K562 (cell line): ENCODE results near the gene FGF14. TPM values are rescaled to one million over a fixed set of nuclear protein-coding genes. Genes with fewer than 3 reads are reported as not detected.

Source experiments
- ATAC-seq: fragments of 200-7000 bp; cut with Tn5 transposase; 3 replicates; pipeline ENCODE4 v1.9.1; 2020; ENCODE audit warnings: moderate library complexity
- BruUV-seq: library from RNA; stranded (reverse); fragments of 400-500 nt; replicated peaks from 2 replicates; lab custom pipeline; 2021; lab: Mats Ljungman, UMichigan
- CTCF ChIA-PET: fragments of 300-600 bp; formaldehyde crosslinking; extraction: SDS; loops from one replicate; lab custom pipeline; 2021; ENCODE audit warnings: low intra/inter-chr PET ratio; lab: Yijun Ruan, JAX
- POLR2A ChIA-PET: fragments of 300-600, 350-650 bp; sonication (Branson Sonifier 250); formaldehyde crosslinking; extraction: SDS; loops from one replicate; lab custom pipeline; 2021; ENCODE audit warnings: antibody characterized with exemption, inconsistent platforms; lab: Yijun Ruan, JAX
- DNase-seq, 4 experiments: peaks; one replicate each; pipeline versions ENCODE4 v3.0.0 to v3.0.0-alpha.2; 2011 to 2018; ENCODE audit warnings: low spot score in 3 of 4, mixed read lengths in 3 of 4; ENCODE audit errors: extremely low read depth in 1 of 4
- FAIRE-seq: peaks from 2 replicates; lab custom pipeline; 2011; peaks lifted over from hg19 to GRCh38; lab: Jason Lieb, UNC
- H2AFZ ChIP-seq: 2 replicates; pipeline ENCODE4 v1.6.0; 2011; ENCODE audit warnings: low read depth, low read length, control low read depth, inconsistent platforms
- H3K27ac ChIP-seq: fragments of 200-600 bp; 3 replicates; pipeline ENCODE4 v1.8.0; 2011; ENCODE audit warnings: low read depth, mild to moderate bottlenecking, control low read depth, inconsistent platforms, low read length, moderate library complexity, mixed read lengths; ENCODE audit errors: extremely low read depth
- H3K27me3 ChIP-seq, 2 experiments: fragments of 300-600 bp in 1 of 2; 2 replicates in 1 of 2; 3 replicates in 1 of 2; pipeline versions ENCODE4 v1.6.0 to v1.8.0; 2011; ENCODE audit warnings: inconsistent platforms in 2 of 2, low read length in 2 of 2, mild to moderate bottlenecking in 1 of 2, mixed read lengths in 1 of 2, moderate library complexity in 1 of 2; ENCODE audit not compliant: control insufficient read depth in 2 of 2, insufficient read depth in 2 of 2
- H3K36me3 ChIP-seq: fragments of 300-600 bp; 3 replicates; pipeline ENCODE4 v1.8.0; 2011; ENCODE audit warnings: mild to moderate bottlenecking, low read length, inconsistent platforms; ENCODE audit not compliant: control insufficient read depth, insufficient read depth
- H3K4me1 ChIP-seq, 2 experiments: fragments of 200-600 bp in 1 of 2; replicated peaks in 1 of 2; 2 replicates in 1 of 2; 3 replicates in 1 of 2; pipeline versions ENCODE4 v1.5.1 to v1.8.0; 2011; ENCODE audit warnings: inconsistent platforms in 2 of 2, low read length in 2 of 2, mild to moderate bottlenecking in 1 of 2, mixed read lengths in 1 of 2, moderate library complexity in 1 of 2; ENCODE audit not compliant: control insufficient read depth in 2 of 2, insufficient read depth in 2 of 2
- H3K4me2 ChIP-seq: 2 replicates; pipeline ENCODE4 v1.6.1; 2011; ENCODE audit warnings: low read length, control low read depth, inconsistent platforms, mixed read lengths; ENCODE audit not compliant: insufficient read depth
- H3K4me3 ChIP-seq: fragments of 200-600 bp; sonication (generic), shearing (Covaris generic); 2 replicates; pipeline ENCODE4 v1.5.1; 2016; ENCODE audit warnings: control low read depth, inconsistent platforms
- H3K79me2 ChIP-seq: fragments of 200-600 bp; 3 replicates; pipeline ENCODE4 v1.8.0; 2011; ENCODE audit warnings: low read length, inconsistent platforms; ENCODE audit not compliant: control insufficient read depth, insufficient read depth
- H3K9ac ChIP-seq, 2 experiments: 2 replicates each; pipeline versions ENCODE4 v1.6.0 to v1.6.1; 2011; ENCODE audit warnings: low read depth in 2 of 2, low read length in 2 of 2, control low read depth in 1 of 2, inconsistent platforms in 1 of 2, mild to moderate bottlenecking in 1 of 2, mixed read lengths in 1 of 2; ENCODE audit not compliant: insufficient read depth in 1 of 2
- H3K9me1 ChIP-seq: one replicate; pipeline ENCODE4 v1.6.0; 2011; ENCODE audit warnings: inconsistent platforms, mild to moderate bottlenecking, low read length, moderate library complexity; ENCODE audit not compliant: control insufficient read depth, insufficient read depth
- H3K9me3 ChIP-seq: replicated peaks from 2 replicates; pipeline ENCODE4 v1.5.1; 2011; ENCODE audit warnings: low read depth, low read length, inconsistent platforms; ENCODE audit not compliant: control insufficient read depth, insufficient read depth
- H4K20me1 ChIP-seq: replicated peaks from 2 replicates; pipeline ENCODE4 v1.6.1; 2011; ENCODE audit warnings: low read length, inconsistent platforms, mixed read lengths; ENCODE audit not compliant: control insufficient read depth, insufficient read depth
- CHD1 ChIP-seq: fragments of 200-600 bp; sonication (generic); IDR thresholded peaks from one replicate; pipeline ENCODE4 v1.6.1; 2012; ENCODE audit warnings: mild to moderate bottlenecking, moderate library complexity, low read length, inconsistent platforms
- ELF4 ChIP-seq: fragments of 450-650 bp; formaldehyde crosslinking; IDR thresholded peaks from 2 replicates; pipeline ENCODE4 v1.4.0; 2022; ENCODE audit warnings: missing genetic modification characterization
- EP400 ChIP-seq: fragments of 450-650 bp; IDR thresholded peaks from 2 replicates; pipeline ENCODE4 v1.6.1; 2017; ENCODE audit warnings: antibody characterized with exemption, mild to moderate bottlenecking, moderate library complexity
- EWSR1 ChIP-seq: fragments of 450-650 bp; IDR thresholded peaks from 2 replicates; pipeline ENCODE4 v1.6.1; 2018; ENCODE audit warnings: borderline replicate concordance, mild to moderate bottlenecking, low read depth, moderate library complexity; ENCODE audit not compliant: partially characterized antibody
- HMG20A ChIP-seq: fragments of 450-650 bp; formaldehyde crosslinking; conservative IDR thresholded peaks from 2 replicates; pipeline ENCODE4 v1.4.0; 2020; ENCODE audit warnings: mild to moderate bottlenecking, mixed read lengths
- MAFF ChIP-seq: IDR thresholded peaks from 2 replicates; pipeline ENCODE4 v1.6.1; 2012; ENCODE audit warnings: low read length, improper control_type of control experiment
- MTA2 ChIP-seq: fragments of 450-650 bp; IDR thresholded peaks from 2 replicates; pipeline ENCODE4 v1.6.1; 2016; ENCODE audit warnings: low read depth
- POLR2A ChIP-seq: fragments of 450-650 bp; conservative IDR thresholded peaks from 2 replicates; pipeline ENCODE4 v1.6.1; 2016
- SMAD4 ChIP-seq: fragments of 250-450 bp; sonication (Bioruptor Pico); conservative IDR thresholded peaks from 2 replicates; pipeline ENCODE4 v1.8.0; 2021; ENCODE audit warnings: inconsistent platforms, mild to moderate bottlenecking, moderate library complexity
- XRCC3 ChIP-seq: fragments of 450-650 bp; IDR thresholded peaks from 2 replicates; pipeline ENCODE4 v1.6.1; 2017; ENCODE audit warnings: mild to moderate bottlenecking, moderate library complexity
- YBX1 ChIP-seq: fragments of 450-650 bp; IDR thresholded peaks from 2 replicates; pipeline ENCODE4 v1.7.1; 2016; ENCODE audit warnings: mild to moderate bottlenecking
- ZNF551 ChIP-seq: fragments of 250-450 bp; sonication (Bioruptor Pico); IDR thresholded peaks from 2 replicates; pipeline ENCODE4 v1.5.0; 2021; ENCODE audit warnings: mild to moderate bottlenecking, moderate library complexity
- in situ Hi-C: fragments of 300-500 bp; cut with MboI; formaldehyde crosslinking; loops from 4 replicates; pipeline ENCODE4 v1.15.0; 2018; ENCODE audit warnings: inconsistent platforms, mixed read lengths
- intact Hi-C: fragments of 100-400 bp; cut with micrococcal nuclease; formaldehyde crosslinking; loops from 2 replicates; pipeline ENCODE4 v1.14.2; 2022
- polyA plus RNA-seq, 8 experiments: library from polyadenylated mRNA; depleted of rRNA in 4 of 8; stranded (reverse) in 5 of 8; unstranded in 3 of 8; fragments of >200 nt; fragmentation: Nextera tagmentation in 2 of 8; fragmentation: Illumina TruSeq in 1 of 8; extraction: Ambion mirVana in 2 of 8; extraction: Trizol in 1 of 8; gene quantifications; 2 replicates each; pipeline versions ENCODE4 v1.2.1 to v1.2.3, GENCODE V29; 2011 to 2014; ENCODE audit warnings: inconsistent platforms in 1 of 8, missing spikeins in 1 of 8
- total RNA-seq, 7 experiments: library from RNA; depleted of rRNA in 6 of 7; stranded (reverse); fragments of >200 nt in 6 of 7; fragmentation: Illumina TruSeq in 2 of 7; extraction: Trizol in 2 of 7; gene quantifications; 2 replicates each; pipeline versions ENCODE4 v1.2.1 to v1.2.3, GENCODE V29; 2011 to 2021; ENCODE audit warnings: low replicate concordance in 1 of 7
- TF ChIP-seq, protein P1 (sequence below): sonication (generic); formaldehyde crosslinking; IDR thresholded peaks from 2 replicates; pipeline ENCODE4 v1.8.0; 2022; ENCODE audit warnings: mild to moderate bottlenecking, missing genetic modification reagents
- TF ChIP-seq, protein P2 (sequence below), 2 experiments: IDR thresholded peaks; 2 replicates each; pipeline ENCODE4 v1.6.1; 2012; ENCODE audit warnings: improper control_type of control experiment in 2 of 2, low read depth in 2 of 2, low read length in 2 of 2, borderline replicate concordance in 1 of 2
- TF ChIP-seq, protein P3 (sequence below), 2 experiments: IDR thresholded peaks in 1 of 2; conservative IDR thresholded peaks in 1 of 2; 2 replicates each; pipeline ENCODE4 v1.6.1; 2016; ENCODE audit warnings: low read depth in 2 of 2, mild to moderate bottlenecking in 1 of 2, missing compliant biosample characterization in 1 of 2, missing genetic modification characterization in 1 of 2, moderate library complexity in 1 of 2
- TF ChIP-seq, protein P4 (sequence below), 3 experiments: fragments of 200-800 bp in 1 of 3; sonication (Bioruptor generic) in 1 of 3; sonication (generic) in 1 of 3; formaldehyde crosslinking in 1 of 3; IDR thresholded peaks; 2 replicates each; pipeline versions ENCODE4 v1.6.1 to v1.8.0; 2016 to 2022; ENCODE audit warnings: mild to moderate bottlenecking in 2 of 3, missing compliant biosample characterization in 2 of 3, missing genetic modification characterization in 2 of 3, missing genetic modification reagents in 1 of 3

Gene FGF14
- total and polyA plus RNA-seq, 9 of the 15 experiments (the other 6 are each of a cell fraction or from before 2014, with no cell fraction given): not detected

DNA sequence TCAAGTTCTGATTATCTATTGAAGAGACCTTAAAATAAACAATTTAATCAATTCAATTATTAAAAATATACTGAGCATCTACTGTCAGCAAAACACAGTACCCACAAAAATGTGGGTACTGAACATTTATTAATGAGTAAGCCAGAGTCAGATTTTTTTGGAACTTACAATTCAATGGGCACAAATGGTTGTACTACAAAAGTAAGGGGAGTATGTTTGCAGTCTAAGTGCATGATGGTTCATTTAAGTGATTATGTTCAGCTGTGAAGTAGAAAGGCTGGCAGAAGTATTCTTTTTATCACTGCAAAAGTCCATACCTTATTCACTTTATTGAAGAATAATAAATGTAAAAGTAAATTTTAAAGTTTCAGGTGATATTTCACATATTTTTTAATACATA lies 27.6 kb downstream of the FGF14 start:
- no peak overlapping the region for H3K9ac ChIP-seq
- no peaks in the 10 kb centered on the region for H3K9me3 ChIP-seq
- FAIRE-seq (no peak), DNase-seq (no peak)
- 0 out of 5 replicates have a peak, but pooled peaks cover 0 to under 1% of the 10 kb centered on the region in 2 experiments for H3K4me1 ChIP-seq
- no peaks in the 10 kb centered on the region for H3K27me3 ChIP-seq
- in situ Hi-C loops: no loop called here
- H2AFZ ChIP-seq: no peak overlapping the region
- H3K4me2 ChIP-seq: no peak overlapping the region
- BruUV-seq: no TSS peak
- ChIA-PET POLR2A (no interaction called here), CTCF (no interaction called here)
- TF ChIP-seq SMAD4 (CRISPR knock-in tag) (no peak), EP400 (no peak), HMG20A (CRISPR knock-in tag) (no peak), POLR2A (no peak), XRCC3 (no peak), YBX1 (no peak), MTA2 (no peak), ZNF551 (CRISPR knock-in tag) (no peak), EWSR1 (no peak), MAFF (no peak), CHD1 (no peak), ELF4 (CRISPR knock-in tag) (no peak)
- TF ChIP-seq, protein P1, sequence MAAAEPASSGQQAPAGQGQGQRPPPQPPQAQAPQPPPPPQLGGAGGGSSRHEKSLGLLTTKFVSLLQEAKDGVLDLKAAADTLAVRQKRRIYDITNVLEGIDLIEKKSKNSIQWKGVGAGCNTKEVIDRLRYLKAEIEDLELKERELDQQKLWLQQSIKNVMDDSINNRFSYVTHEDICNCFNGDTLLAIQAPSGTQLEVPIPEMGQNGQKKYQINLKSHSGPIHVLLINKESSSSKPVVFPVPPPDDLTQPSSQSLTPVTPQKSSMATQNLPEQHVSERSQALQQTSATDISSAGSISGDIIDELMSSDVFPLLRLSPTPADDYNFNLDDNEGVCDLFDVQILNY (CRISPR knock-in tag): no peak
- TF ChIP-seq, protein P2, sequence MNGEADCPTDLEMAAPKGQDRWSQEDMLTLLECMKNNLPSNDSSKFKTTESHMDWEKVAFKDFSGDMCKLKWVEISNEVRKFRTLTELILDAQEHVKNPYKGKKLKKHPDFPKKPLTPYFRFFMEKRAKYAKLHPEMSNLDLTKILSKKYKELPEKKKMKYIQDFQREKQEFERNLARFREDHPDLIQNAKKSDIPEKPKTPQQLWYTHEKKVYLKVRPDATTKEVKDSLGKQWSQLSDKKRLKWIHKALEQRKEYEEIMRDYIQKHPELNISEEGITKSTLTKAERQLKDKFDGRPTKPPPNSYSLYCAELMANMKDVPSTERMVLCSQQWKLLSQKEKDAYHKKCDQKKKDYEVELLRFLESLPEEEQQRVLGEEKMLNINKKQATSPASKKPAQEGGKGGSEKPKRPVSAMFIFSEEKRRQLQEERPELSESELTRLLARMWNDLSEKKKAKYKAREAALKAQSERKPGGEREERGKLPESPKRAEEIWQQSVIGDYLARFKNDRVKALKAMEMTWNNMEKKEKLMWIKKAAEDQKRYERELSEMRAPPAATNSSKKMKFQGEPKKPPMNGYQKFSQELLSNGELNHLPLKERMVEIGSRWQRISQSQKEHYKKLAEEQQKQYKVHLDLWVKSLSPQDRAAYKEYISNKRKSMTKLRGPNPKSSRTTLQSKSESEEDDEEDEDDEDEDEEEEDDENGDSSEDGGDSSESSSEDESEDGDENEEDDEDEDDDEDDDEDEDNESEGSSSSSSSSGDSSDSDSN (IDR thresholded peaks at IDR 0.05; ENCODE audit: borderline replicate concordance in 1 of 2, low read depth in 2 of 2, low read length in 2 of 2): no peak
- TF ChIP-seq, protein P3, sequence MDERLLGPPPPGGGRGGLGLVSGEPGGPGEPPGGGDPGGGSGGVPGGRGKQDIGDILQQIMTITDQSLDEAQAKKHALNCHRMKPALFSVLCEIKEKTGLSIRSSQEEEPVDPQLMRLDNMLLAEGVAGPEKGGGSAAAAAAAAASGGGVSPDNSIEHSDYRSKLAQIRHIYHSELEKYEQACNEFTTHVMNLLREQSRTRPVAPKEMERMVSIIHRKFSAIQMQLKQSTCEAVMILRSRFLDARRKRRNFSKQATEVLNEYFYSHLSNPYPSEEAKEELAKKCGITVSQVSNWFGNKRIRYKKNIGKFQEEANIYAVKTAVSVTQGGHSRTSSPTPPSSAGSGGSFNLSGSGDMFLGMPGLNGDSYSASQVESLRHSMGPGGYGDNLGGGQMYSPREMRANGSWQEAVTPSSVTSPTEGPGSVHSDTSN (CRISPR knock-in tag; IDR thresholded peaks at IDR 0.05; ENCODE audit: low read depth): no peak
- TF ChIP-seq, protein P3 (tag; conservative IDR thresholded peaks at IDR 0.05; ENCODE audit: low read depth): no peak
- TF ChIP-seq, protein P4, sequence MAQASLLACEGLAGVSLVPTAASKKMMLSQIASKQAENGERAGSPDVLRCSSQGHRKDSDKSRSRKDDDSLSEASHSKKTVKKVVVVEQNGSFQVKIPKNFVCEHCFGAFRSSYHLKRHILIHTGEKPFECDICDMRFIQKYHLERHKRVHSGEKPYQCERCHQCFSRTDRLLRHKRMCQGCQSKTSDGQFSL (CRISPR knock-in tag; IDR thresholded peaks at IDR 0.05): no peak
- TF ChIP-seq, protein P4 (tag; IDR thresholded peaks at IDR 0.05): no peak
- TF ChIP-seq, all 486 proteins: peak for 0
- Histone ChIP-seq H4K20me1 (no peaks in the 10 kb centered on the region), H3K27ac (no peak overlapping the region), H3K36me3 (no peaks in the 10 kb centered on the region), H3K4me3 (no peak overlapping the region), H3K79me2 (no peaks in the 10 kb centered on the region), H3K9me1 (no peaks in the 10 kb centered on the region)
- no peak for ATAC-seq
- intact Hi-C loops: no loop called here
